Measurements from ENCODE around the gene MBNL1. TPM values are rescaled to one million over a fixed set of nuclear protein-coding genes. Genes with fewer than 3 reads are reported as not detected.

Gene MBNL1
- total and polyA plus RNA-seq, 2 of the 13 experiments (the other 11 are each of a cell fraction or from before 2014, with no cell fraction given): 27.1 to 55.4 TPM

DNA sequence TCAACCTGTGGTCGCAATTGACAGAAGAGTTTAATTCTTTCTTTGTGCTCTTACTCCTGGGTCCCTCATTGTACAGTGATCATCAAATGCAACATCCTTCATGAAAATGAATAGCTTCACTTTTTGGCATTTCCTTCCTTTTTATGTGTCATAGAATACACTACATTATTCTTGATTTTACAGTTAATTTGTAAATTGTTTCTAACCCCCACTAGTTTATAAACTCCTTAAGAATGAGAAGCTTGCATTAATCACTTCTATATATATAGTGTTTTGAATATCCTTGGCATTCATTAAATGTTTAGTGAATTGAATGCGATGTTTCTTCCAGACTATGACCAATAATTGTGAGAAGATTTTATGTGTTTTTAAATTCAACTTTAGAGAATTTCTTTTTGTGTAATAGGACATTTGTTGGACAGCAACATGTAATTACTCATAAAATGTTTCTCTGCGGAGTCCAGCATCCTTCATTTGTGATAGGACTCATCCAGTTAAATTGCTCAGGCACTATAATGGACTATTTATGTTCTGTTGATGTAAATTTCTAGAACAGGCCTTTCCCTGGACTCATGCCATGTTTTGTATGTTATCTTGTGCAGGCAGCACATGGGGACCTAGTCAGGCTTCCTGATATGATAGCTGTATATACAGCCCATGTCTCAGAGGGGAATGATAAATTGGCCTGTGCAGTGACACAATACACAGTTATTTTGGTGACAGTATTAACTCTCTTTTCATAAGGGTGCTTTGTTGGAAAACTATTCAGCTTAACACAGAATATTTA lies 51.3 kb downstream of the MBNL1 start:
- no peak overlapping the region for H3K27ac ChIP-seq (ENCODE audit: extremely low read length, insufficient read depth, low read length)
- no peak overlapping the region for H3K4me3 ChIP-seq (replicated peaks in 1 of 3; ENCODE audit: insufficient read depth in 1 of 3, low read depth in 2 of 3, low read length in 3 of 3)
- no peaks in the 10 kb centered on the region for H4K20me1 ChIP-seq (ENCODE audit: insufficient read depth, low read length)
- FAIRE-seq (no peak), DNase-seq (ENCODE audit: low spot score) (no peak), ATAC-seq (no peak)
- peaks cover 0 to 4% of the 10 kb centered on the region in 2 experiments; a peak in 2 of 5 replicates for H3K36me3 ChIP-seq (replicated peaks in 1 of 2; ENCODE audit: control insufficient read depth in 1 of 2, insufficient read depth in 2 of 2, low read length in 2 of 2)
- no TSS peak for BruUV-seq (replicated peaks)
- H2AFZ ChIP-seq (ENCODE audit: low read length): no peak overlapping the region
- no peaks in the 10 kb centered on the region for H3K27me3 ChIP-seq (ENCODE audit: control insufficient read depth in 1 of 2, insufficient read depth in 2 of 2, low read length in 2 of 2)
- H3K79me2 ChIP-seq (ENCODE audit: insufficient read depth, low read length): peaks cover 70% of the 10 kb centered on the region
- no peaks in the 10 kb centered on the region for H3K9me3 ChIP-seq (ENCODE audit: low read length)
- in situ Hi-C loops (cut with HindIII; ENCODE audit: extremely low pct_ligation_motif_present, low pct_unique_long_range_greater_than_20kb): no loop called here
- TF ChIP-seq ZNF777 (CRISPR knock-in tag; IDR thresholded peaks at IDR 0.05): no peak
- no peak for TF ChIP-seq PAWR (CRISPR knock-in tag; IDR thresholded peaks at IDR 0.05; ENCODE audit: borderline replicate concordance)
- no peak for TF ChIP-seq ZNF558 (CRISPR knock-in tag; IDR thresholded peaks at IDR 0.05; ENCODE audit: borderline replicate concordance)
- no peak for TF ChIP-seq ZNF605 (CRISPR knock-in tag; IDR thresholded peaks at IDR 0.05)
- TF ChIP-seq ATM (IDR thresholded peaks at IDR 0.05; ENCODE audit: borderline replicate concordance): no peak
- no peak for TF ChIP-seq ZBTB7B (CRISPR knock-in tag; IDR thresholded peaks at IDR 0.05)
- no peak for TF ChIP-seq PCBP2 (optimal IDR thresholded peaks at IDR 0.05; ENCODE audit: low read depth, low read length, poor library complexity, severe bottlenecking)
- TF ChIP-seq ZNF234 (CRISPR knock-in tag; conservative IDR thresholded peaks at IDR 0.05): no peak
- no peak for TF ChIP-seq KLF16 (CRISPR knock-in tag; IDR thresholded peaks at IDR 0.05)
- no peak for TF ChIP-seq ZBTB3 (CRISPR knock-in tag; IDR thresholded peaks at IDR 0.05; ENCODE audit: borderline replicate concordance, low read depth)
- no peak overlapping the region for H3K9ac ChIP-seq (ENCODE audit: insufficient read depth, low read depth, low read length)
- WGBS (ENCODE audit: low lambda C conversion rate): 98% methylated on average over 3 of the region's 3 CpGs
- peaks cover 17% of the 10 kb centered on the region for H3K4me1 ChIP-seq (ENCODE audit: insufficient read depth, low read length)
- intact Hi-C loops (cut with micrococcal nuclease; ENCODE audit: unreplicated experiment): no loop called here
- ChIA-PET POLR2A (no interaction called here), CTCF (ENCODE audit: low intra/inter-chr PET ratio, low total read pairs) (no interaction called here)
- no peak overlapping the region for H3K4me2 ChIP-seq (ENCODE audit: low read depth, low read length)
